HepG2 (cell line): ENCODE data around the gene CAPS. TPM values are rescaled to one million over a fixed set of nuclear protein-coding genes. Genes with fewer than 3 reads are reported as not detected.

Source experiments
- DMTF1 ChIP-seq: sonication (generic); formaldehyde crosslinking; IDR thresholded peaks from 2 replicates; pipeline ENCODE4 v1.4.0; 2020; ENCODE audit warnings: mild to moderate bottlenecking, missing genetic modification reagents
- IKZF5 ChIP-seq: IDR thresholded peaks from 2 replicates; pipeline ENCODE4 v1.6.1; 2018; ENCODE audit warnings: missing genetic modification reagents, mild to moderate bottlenecking, missing compliant biosample characterization
- MBD4 ChIP-seq: IDR thresholded peaks from 2 replicates; pipeline ENCODE4 v1.6.1; 2012; ENCODE audit warnings: low read length, inconsistent platforms, borderline replicate concordance
- NR2F6 ChIP-seq, 2 experiments: IDR thresholded peaks; 2 replicates each; pipeline ENCODE4 v1.6.1; 2016; ENCODE audit warnings: antibody characterized with exemption in 1 of 2, mild to moderate bottlenecking in 1 of 2
- SRY ChIP-seq: sonication (generic); formaldehyde crosslinking; IDR thresholded peaks from 2 replicates; pipeline ENCODE4 v1.8.0; 2022; ENCODE audit warnings: mild to moderate bottlenecking, missing genetic modification reagents
- SUZ12 ChIP-seq: fragments of 150-350 bp; IDR thresholded peaks from 2 replicates; pipeline ENCODE4 v1.6.1; 2014; ENCODE audit warnings: low read depth, low read length
- TGIF2 ChIP-seq: IDR thresholded peaks from 2 replicates; pipeline ENCODE4 v1.6.1; 2016; ENCODE audit warnings: control low read depth, missing compliant biosample characterization
- YY1 ChIP-seq: IDR thresholded peaks from 2 replicates; pipeline ENCODE4 v1.6.1; 2011; ENCODE audit warnings: low read length, low read depth, moderate library complexity, mild to moderate bottlenecking; ENCODE audit not compliant: insufficient read depth, insufficient replicate concordance
- ZFP36L2 ChIP-seq: sonication (generic); formaldehyde crosslinking; IDR thresholded peaks from 2 replicates; pipeline ENCODE4 v1.4.0; 2020; ENCODE audit warnings: missing genetic modification reagents
- ZNF17 ChIP-seq: sonication (generic); formaldehyde crosslinking; IDR thresholded peaks from 2 replicates; pipeline ENCODE4 v1.5.0; 2020; ENCODE audit warnings: mild to moderate bottlenecking, missing genetic modification reagents
- ZNF543 ChIP-seq: sonication (generic); formaldehyde crosslinking; IDR thresholded peaks from 2 replicates; pipeline ENCODE4 v1.4.0; 2020; ENCODE audit warnings: mild to moderate bottlenecking, missing genetic modification reagents
- ZNF567 ChIP-seq: sonication (generic); formaldehyde crosslinking; IDR thresholded peaks from 2 replicates; pipeline ENCODE4 v1.8.1; 2023; ENCODE audit warnings: mild to moderate bottlenecking, missing genetic modification reagents, borderline replicate concordance
- ZNF609 ChIP-seq: sonication (generic); formaldehyde crosslinking; IDR thresholded peaks from 2 replicates; pipeline ENCODE4 v1.4.0; 2020; ENCODE audit warnings: mild to moderate bottlenecking, missing genetic modification reagents, borderline replicate concordance
- ZNF781 ChIP-seq: sonication (generic); formaldehyde crosslinking; IDR thresholded peaks from 2 replicates; pipeline ENCODE4 v1.5.1; 2020; ENCODE audit warnings: borderline replicate concordance, mild to moderate bottlenecking, missing genetic modification reagents; ENCODE audit errors: not compliant biosample characterization
- ZSCAN12 ChIP-seq: sonication (generic); formaldehyde crosslinking; IDR thresholded peaks from 2 replicates; pipeline ENCODE4 v1.9.0; 2021; ENCODE audit warnings: mild to moderate bottlenecking, missing genetic modification reagents
- polyA plus RNA-seq, 8 experiments: library from polyadenylated mRNA; depleted of rRNA in 3 of 8; stranded (reverse) in 7 of 8; unstranded in 1 of 8; fragments of >200 nt; fragmentation: Illumina TruSeq in 4 of 8; extraction: Trizol in 4 of 8; gene quantifications; 2 replicates each; pipeline versions ENCODE4 v1.2.1 to v1.2.3, GENCODE V29; 2011 to 2016; ENCODE audit warnings: low read depth in 4 of 8, missing spikeins in 1 of 8, mixed read lengths in 1 of 8; ENCODE audit not compliant: insufficient read depth in 1 of 8
- total RNA-seq, 5 experiments: library from RNA; depleted of rRNA; stranded (reverse); fragments of >200 nt; fragmentation: Illumina TruSeq; extraction: Trizol; gene quantifications; 2 replicates each; pipeline ENCODE4 v1.2.3, GENCODE V29; 2016; ENCODE audit warnings: low read depth in 1 of 5
- TF ChIP-seq, protein P1 (sequence below): sonication (generic); formaldehyde crosslinking; IDR thresholded peaks from 2 replicates; pipeline ENCODE4 v1.4.0; 2020; ENCODE audit warnings: missing genetic modification reagents
- TF ChIP-seq, protein P2 (sequence below): sonication (generic); formaldehyde crosslinking; IDR thresholded peaks from 2 replicates; pipeline ENCODE4 v1.8.0; 2023; ENCODE audit warnings: mild to moderate bottlenecking, missing genetic modification reagents

CAPS gene
- total and polyA plus RNA-seq, 2 of the 13 experiments (the other 11 are each of a cell fraction or from before 2014, with no cell fraction given), result 3.1 TPM

GRCh38 chr19:5891938-5892771 is 21.9 kb upstream of the CAPS start (continued):
- TF ChIP-seq, protein P1, sequence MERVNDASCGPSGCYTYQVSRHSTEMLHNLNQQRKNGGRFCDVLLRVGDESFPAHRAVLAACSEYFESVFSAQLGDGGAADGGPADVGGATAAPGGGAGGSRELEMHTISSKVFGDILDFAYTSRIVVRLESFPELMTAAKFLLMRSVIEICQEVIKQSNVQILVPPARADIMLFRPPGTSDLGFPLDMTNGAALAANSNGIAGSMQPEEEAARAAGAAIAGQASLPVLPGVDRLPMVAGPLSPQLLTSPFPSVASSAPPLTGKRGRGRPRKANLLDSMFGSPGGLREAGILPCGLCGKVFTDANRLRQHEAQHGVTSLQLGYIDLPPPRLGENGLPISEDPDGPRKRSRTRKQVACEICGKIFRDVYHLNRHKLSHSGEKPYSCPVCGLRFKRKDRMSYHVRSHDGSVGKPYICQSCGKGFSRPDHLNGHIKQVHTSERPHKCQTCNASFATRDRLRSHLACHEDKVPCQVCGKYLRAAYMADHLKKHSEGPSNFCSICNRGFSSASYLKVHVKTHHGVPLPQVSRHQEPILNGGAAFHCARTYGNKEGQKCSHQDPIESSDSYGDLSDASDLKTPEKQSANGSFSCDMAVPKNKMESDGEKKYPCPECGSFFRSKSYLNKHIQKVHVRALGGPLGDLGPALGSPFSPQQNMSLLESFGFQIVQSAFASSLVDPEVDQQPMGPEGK (CRISPR knock-in tag), result peak; percentile 91
- no peak for TF ChIP-seq DMTF1 (CRISPR knock-in tag)
- TF ChIP-seq ZNF609 (CRISPR knock-in tag), result peak; percentile 39; the same call in 1 of the 2 replicates
- TF ChIP-seq ZSCAN12 (CRISPR knock-in tag), result no peak
- 0 out of 2 replicates have a peak, but pooled peaks have one; percentile 25 for TF ChIP-seq ZNF17 (CRISPR knock-in tag)
- no peak for TF ChIP-seq SUZ12
- TF ChIP-seq YY1, result peak; percentile 45
- no peak for TF ChIP-seq NR2F6 (IDR thresholded peaks at IDR 0.05)
- TF ChIP-seq NR2F6 (CRISPR knock-in tag; IDR thresholded peaks at IDR 0.05), result no peak
- TF ChIP-seq, protein P2, sequence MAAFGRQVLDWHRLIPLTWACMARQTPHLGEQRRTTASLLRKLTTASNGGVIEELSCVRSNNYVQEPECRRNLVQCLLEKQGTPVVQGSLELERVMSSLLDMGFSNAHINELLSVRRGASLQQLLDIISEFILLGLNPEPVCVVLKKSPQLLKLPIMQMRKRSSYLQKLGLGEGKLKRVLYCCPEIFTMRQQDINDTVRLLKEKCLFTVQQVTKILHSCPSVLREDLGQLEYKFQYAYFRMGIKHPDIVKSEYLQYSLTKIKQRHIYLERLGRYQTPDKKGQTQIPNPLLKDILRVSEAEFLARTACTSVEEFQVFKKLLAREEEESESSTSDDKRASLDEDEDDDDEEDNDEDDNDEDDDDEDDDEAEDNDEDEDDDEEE (CRISPR knock-in tag), result no peak
- TF ChIP-seq ZNF543, result no peak
- TF ChIP-seq ZFP36L2 (CRISPR knock-in tag), result no peak
- no peak for TF ChIP-seq ZNF781
- TF ChIP-seq ZNF567, result peak; percentile 72; the same call in 1 of the 2 replicates
- 0 out of 2 replicates have a peak, but pooled peaks have one; percentile 28 for TF ChIP-seq TGIF2 (CRISPR knock-in tag)
- peak; percentile 60; the same call in 1 of the 2 replicates for TF ChIP-seq IKZF5 (CRISPR knock-in tag)
- TF ChIP-seq MBD4, result no peak
- peak; percentile 64; the same call in 1 of the 2 replicates for TF ChIP-seq SRY (CRISPR knock-in tag)
